ENCODE measurements around the gene ASB9. TPM values are rescaled to one million over a fixed set of nuclear protein-coding genes. Genes with fewer than 3 reads are reported as not detected.
"Not testable (repeated sequence)": the region's sequence is repeated elsewhere in the genome, so short reads cannot be mapped to it uniquely, and the experiment has no call there.

The ASB9 gene
- total and polyA plus RNA-seq, 3 donors from 2014 or later: 63.9 to 88.8 (median 83.0) TPM

- Histone ChIP-seq H3K4me3 (no peak overlapping the region), H3K9me3 (no peaks in the 10 kb centered on the region), H3K4me1 (no peaks in the 10 kb centered on the region), H3K36me3 (ENCODE audit: low read depth, missing control alignments) (no peaks in the 10 kb centered on the region), H3K27ac (no peak overlapping the region), H3K27me3 (no peaks in the 10 kb centered on the region)
- no peak for DNase-seq
- intact Hi-C loops (cut with DNase I; ENCODE audit: low total_unique reads): no loop called here
- TF ChIP-seq POLR2A (IDR thresholded peaks at IDR 0.05): no peak
- no peak for TF ChIP-seq CTCF (IDR thresholded peaks at IDR 0.05)
- WGBS, 2 donors: 90 to 95% methylated on average over 2 of the region's 2 CpGs
Observed at GRCh38 chrX:15274946-15275345, 5.1 kb upstream of the ASB9 start.

GRCh38 chrX:15273275-15273674, 3.4 kb upstream of the ASB9 start:
- H3K27me3 ChIP-seq; H3K9me3 ChIP-seq; H3K4me1 ChIP-seq; intact Hi-C loops (cut with DNase I; ENCODE audit: low total_unique reads); H3K36me3 ChIP-seq (ENCODE audit: low read depth, missing control alignments); DNase-seq; H3K27ac ChIP-seq; H3K4me3 ChIP-seq: not testable (repeated sequence)
- 93 to 95% methylated on average over 10 of the region's 10 CpGs for WGBS, 2 donors

- Histone ChIP-seq H3K36me3 (ENCODE audit: low read depth, missing control alignments) (no peaks in the 10 kb centered on the region), H3K27me3 (no peaks in the 10 kb centered on the region), H3K9me3 (no peaks in the 10 kb centered on the region), H3K4me3 (no peak overlapping the region), H3K27ac (no peak overlapping the region), H3K4me1 (no peaks in the 10 kb centered on the region)
- no peak for DNase-seq
- 82 to 83% methylated on average over 1 of the region's 1 CpG for WGBS, 2 donors
- intact Hi-C loops (cut with DNase I; ENCODE audit: low total_unique reads): no loop called here
- TF ChIP-seq POLR2A (IDR thresholded peaks at IDR 0.05): no peak
- no peak for TF ChIP-seq CTCF (IDR thresholded peaks at IDR 0.05)
Observed at GRCh38 chrX:15271757-15272156, 1.9 kb upstream of the ASB9 start.

GRCh38 chrX:15269120-15269519, 763 bp downstream of the ASB9 start:
- Histone ChIP-seq H3K27ac (no peak overlapping the region), H3K4me1 (no peaks in the 10 kb centered on the region), H3K27me3 (no peaks in the 10 kb centered on the region), H3K4me3 (no peak overlapping the region), H3K36me3 (ENCODE audit: low read depth, missing control alignments) (no peaks in the 10 kb centered on the region), H3K9me3 (no peaks in the 10 kb centered on the region)
- intact Hi-C loops (cut with DNase I; ENCODE audit: low total_unique reads): no loop called here
- TF ChIP-seq POLR2A (IDR thresholded peaks at IDR 0.05) (no peak), CTCF (IDR thresholded peaks at IDR 0.05) (no peak)
- no peak for DNase-seq
- WGBS, 2 donors: 63 to 82% methylated on average over 1 of the region's 1 CpG

- Histone ChIP-seq H3K27ac (no peak overlapping the region), H3K4me3 (no peak overlapping the region), H3K4me1 (no peaks in the 10 kb centered on the region), H3K36me3 (ENCODE audit: low read depth, missing control alignments) (no peaks in the 10 kb centered on the region), H3K9me3 (no peaks in the 10 kb centered on the region), H3K27me3 (no peaks in the 10 kb centered on the region)
- DNase-seq: no peak
- no peak for TF ChIP-seq POLR2A (IDR thresholded peaks at IDR 0.05)
- TF ChIP-seq CTCF (IDR thresholded peaks at IDR 0.05): no peak
- intact Hi-C loops (cut with DNase I; ENCODE audit: low total_unique reads): no loop called here
Observed at GRCh38 chrX:15254852-15255251, 15.0 kb downstream of the ASB9 start.
